ENCODE measurements around the gene SEC23IP.

SEC23IP gene

GRCh38 chr10:119931871-119932270 lies 39.3 kb downstream of the SEC23IP start:
- TF ChIP-seq CTCF (IDR thresholded peaks at IDR 0.05; ENCODE audit: control extremely low read depth, extremely low read depth, low read depth, missing control alignments): no peak
- ChIA-PET POLR2A (no interaction called here), CTCF (no interaction called here)
- no peak for DNase-seq (ENCODE audit: extremely low spot score)

- no peak for TF ChIP-seq CTCF (IDR thresholded peaks at IDR 0.05; ENCODE audit: control extremely low read depth, extremely low read depth, low read depth, missing control alignments)
- ChIA-PET POLR2A (no interaction called here), CTCF (interaction anchor here (0.9 to 1.5 kb wide), 2 partner anchors 14 to 246 kb away, joined by 3 to 5 read pairs; no protein-coding TSS in a partner anchor)
- DNase-seq (ENCODE audit: extremely low spot score): no peak
These were observed 40.1 kb downstream of the SEC23IP start for GRCh38 chr10:119932631-119933030.

GRCh38 chr10:119933179-119933578 lies 40.6 kb downstream of the SEC23IP start:
- POLR2A ChIA-PET: no interaction called here
- CTCF ChIA-PET: interaction anchor here (0.9 to 1.5 kb wide), 2 partner anchors 15 to 246 kb away, joined by 3 to 5 read pairs; no protein-coding TSS in a partner anchor
- DNase-seq (ENCODE audit: extremely low spot score): no peak
- TF ChIP-seq CTCF (IDR thresholded peaks at IDR 0.05; ENCODE audit: control extremely low read depth, extremely low read depth, low read depth, missing control alignments): peak; percentile 18

- CTCF ChIA-PET: no interaction called here
- no peak for DNase-seq (ENCODE audit: extremely low spot score)
- POLR2A ChIA-PET: no interaction called here
- no peak for TF ChIP-seq CTCF (IDR thresholded peaks at IDR 0.05; ENCODE audit: control extremely low read depth, extremely low read depth, low read depth, missing control alignments)
These were observed 48.0 kb downstream of the SEC23IP start for GRCh38 chr10:119940487-119940886.

GRCh38 chr10:119942973-119943372 lies 50.4 kb downstream of the SEC23IP start:
- DNase-seq (ENCODE audit: extremely low spot score): no peak
- ChIA-PET CTCF (interaction anchor here (1.3 kb wide), 1 partner anchor 31 kb away, joined by 4 read pairs; no protein-coding TSS in a partner anchor), POLR2A (no interaction called here)
- TF ChIP-seq CTCF (IDR thresholded peaks at IDR 0.05; ENCODE audit: control extremely low read depth, extremely low read depth, low read depth, missing control alignments): no peak

GRCh38 chr10:119945805-119946204 lies 53.3 kb downstream of the SEC23IP start:
- no peak for TF ChIP-seq CTCF (IDR thresholded peaks at IDR 0.05; ENCODE audit: control extremely low read depth, extremely low read depth, low read depth, missing control alignments)
- POLR2A ChIA-PET: no interaction called here
- no peak for DNase-seq (ENCODE audit: extremely low spot score)
- CTCF ChIA-PET: no interaction called here

GRCh38 chr10:119947300-119947699 lies 54.8 kb downstream of the SEC23IP start:
- no peak for DNase-seq (ENCODE audit: extremely low spot score)
- POLR2A ChIA-PET: no interaction called here
- CTCF ChIA-PET: interaction anchor here (1.1 kb wide), 1 partner anchor 14 kb away, joined by 4 read pairs; no protein-coding TSS in a partner anchor
- TF ChIP-seq CTCF (IDR thresholded peaks at IDR 0.05; ENCODE audit: control extremely low read depth, extremely low read depth, low read depth, missing control alignments): no peak
